ENCODE measurements around the gene CTIF.

Gene CTIF

DNA sequence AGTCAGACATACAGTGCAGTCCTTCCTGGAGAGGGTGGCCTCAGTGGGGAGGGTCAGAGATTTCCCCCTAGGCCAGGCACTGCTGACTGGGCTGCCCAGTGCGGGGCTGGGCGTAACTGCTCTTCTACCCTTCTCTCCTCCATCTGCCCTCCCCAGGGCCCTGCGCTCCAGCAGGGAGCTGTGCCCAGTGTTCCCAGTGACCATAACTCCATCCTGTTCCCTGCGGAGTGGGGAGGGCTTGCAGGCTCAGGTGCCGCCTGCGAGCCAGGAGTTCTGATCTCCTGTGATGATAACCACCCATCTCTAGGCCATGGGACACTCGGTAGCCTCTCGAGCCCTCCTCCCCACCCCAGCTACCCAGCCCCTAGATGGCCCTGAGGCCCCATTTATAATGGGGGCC, 304.3 kb downstream of the CTIF start:
- Histone ChIP-seq H3K27ac (ENCODE audit: poor library complexity, severe bottlenecking) (no peak overlapping the region), H3K9me3 (ENCODE audit: severe bottlenecking) (no peaks in the 10 kb centered on the region), H3K36me3 (ENCODE audit: low read depth) (no peaks in the 10 kb centered on the region), H3K4me1 (ENCODE audit: insufficient read depth, poor library complexity, severe bottlenecking) (peaks cover 45% of the 10 kb centered on the region), H3K4me3 (ENCODE audit: severe bottlenecking) (no peak overlapping the region), H3K27me3 (ENCODE audit: insufficient read depth, poor library complexity, severe bottlenecking) (no peaks in the 10 kb centered on the region)
- DNase-seq (ENCODE audit: low spot score) (no peak), ATAC-seq (ENCODE audit: low read depth) (no peak)
- TF ChIP-seq, protein P1, sequence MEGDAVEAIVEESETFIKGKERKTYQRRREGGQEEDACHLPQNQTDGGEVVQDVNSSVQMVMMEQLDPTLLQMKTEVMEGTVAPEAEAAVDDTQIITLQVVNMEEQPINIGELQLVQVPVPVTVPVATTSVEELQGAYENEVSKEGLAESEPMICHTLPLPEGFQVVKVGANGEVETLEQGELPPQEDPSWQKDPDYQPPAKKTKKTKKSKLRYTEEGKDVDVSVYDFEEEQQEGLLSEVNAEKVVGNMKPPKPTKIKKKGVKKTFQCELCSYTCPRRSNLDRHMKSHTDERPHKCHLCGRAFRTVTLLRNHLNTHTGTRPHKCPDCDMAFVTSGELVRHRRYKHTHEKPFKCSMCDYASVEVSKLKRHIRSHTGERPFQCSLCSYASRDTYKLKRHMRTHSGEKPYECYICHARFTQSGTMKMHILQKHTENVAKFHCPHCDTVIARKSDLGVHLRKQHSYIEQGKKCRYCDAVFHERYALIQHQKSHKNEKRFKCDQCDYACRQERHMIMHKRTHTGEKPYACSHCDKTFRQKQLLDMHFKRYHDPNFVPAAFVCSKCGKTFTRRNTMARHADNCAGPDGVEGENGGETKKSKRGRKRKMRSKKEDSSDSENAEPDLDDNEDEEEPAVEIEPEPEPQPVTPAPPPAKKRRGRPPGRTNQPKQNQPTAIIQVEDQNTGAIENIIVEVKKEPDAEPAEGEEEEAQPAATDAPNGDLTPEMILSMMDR (IDR thresholded peaks at IDR 0.05; ENCODE audit: poor library complexity, severe bottlenecking), result no peak

DNA sequence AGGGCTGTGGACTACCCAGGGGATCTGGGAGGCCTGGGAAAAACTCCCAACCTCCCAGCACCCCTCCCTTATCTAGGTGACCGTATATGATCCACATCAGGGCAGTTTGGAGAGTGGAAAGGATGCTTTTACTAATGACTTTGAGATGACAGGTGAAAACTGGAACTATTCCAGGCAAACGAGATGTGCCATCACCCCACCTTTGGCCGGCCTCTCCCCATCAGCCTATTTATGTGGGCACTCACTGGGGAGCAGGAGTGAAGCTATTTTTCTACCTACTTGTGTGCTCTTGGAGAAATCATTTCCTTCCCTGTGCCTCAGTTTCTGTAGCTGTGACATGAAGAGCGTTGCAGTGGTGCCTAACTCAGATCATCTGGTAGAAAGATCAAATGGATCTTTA, 304.8 kb downstream of the CTIF start:
- TF ChIP-seq, protein P1 (IDR thresholded peaks at IDR 0.05; ENCODE audit: poor library complexity, severe bottlenecking), result no peak
- H3K27me3 ChIP-seq (ENCODE audit: insufficient read depth, poor library complexity, severe bottlenecking), result no peaks in the 10 kb centered on the region
- H3K27ac ChIP-seq (ENCODE audit: poor library complexity, severe bottlenecking), result no peak overlapping the region
- ATAC-seq (ENCODE audit: low read depth) (no peak), DNase-seq (ENCODE audit: low spot score) (no peak)
- H3K9me3 ChIP-seq (ENCODE audit: severe bottlenecking), result no peaks in the 10 kb centered on the region
- H3K4me1 ChIP-seq (ENCODE audit: insufficient read depth, poor library complexity, severe bottlenecking), result peaks cover 45% of the 10 kb centered on the region
- no peaks in the 10 kb centered on the region for H3K36me3 ChIP-seq (ENCODE audit: low read depth)
- H3K4me3 ChIP-seq (ENCODE audit: severe bottlenecking), result no peak overlapping the region

DNA sequence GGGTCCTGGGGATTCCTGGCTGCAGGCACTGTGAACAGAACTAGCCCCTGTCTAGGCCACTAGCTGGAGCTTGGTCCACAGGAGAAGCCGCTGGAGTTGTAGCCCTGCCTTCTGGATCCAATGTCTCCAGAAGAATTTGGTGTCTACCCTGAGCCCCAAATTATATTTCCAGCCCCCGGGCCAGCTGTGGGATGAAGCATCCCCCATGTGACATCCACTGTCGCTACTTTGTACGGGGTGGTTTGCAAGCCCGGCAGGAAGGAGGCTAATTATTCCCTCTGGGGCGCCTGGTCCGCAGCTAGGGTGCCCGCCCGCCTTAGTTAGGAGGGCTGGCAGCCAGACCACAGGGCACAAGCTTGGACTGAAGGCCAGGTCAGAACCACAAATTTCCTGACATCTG, 305.4 kb downstream of the CTIF start:
- Histone ChIP-seq H3K27me3 (ENCODE audit: insufficient read depth, poor library complexity, severe bottlenecking) (no peaks in the 10 kb centered on the region), H3K4me1 (ENCODE audit: insufficient read depth, poor library complexity, severe bottlenecking) (peaks cover 45% of the 10 kb centered on the region), H3K9me3 (ENCODE audit: severe bottlenecking) (no peaks in the 10 kb centered on the region), H3K27ac (ENCODE audit: poor library complexity, severe bottlenecking) (no peak overlapping the region), H3K36me3 (ENCODE audit: low read depth) (no peaks in the 10 kb centered on the region), H3K4me3 (ENCODE audit: severe bottlenecking) (no peak overlapping the region)
- TF ChIP-seq, protein P1 (IDR thresholded peaks at IDR 0.05; ENCODE audit: poor library complexity, severe bottlenecking), result no peak
- DNase-seq (ENCODE audit: low spot score) (no peak), ATAC-seq (ENCODE audit: low read depth) (no peak)

DNA sequence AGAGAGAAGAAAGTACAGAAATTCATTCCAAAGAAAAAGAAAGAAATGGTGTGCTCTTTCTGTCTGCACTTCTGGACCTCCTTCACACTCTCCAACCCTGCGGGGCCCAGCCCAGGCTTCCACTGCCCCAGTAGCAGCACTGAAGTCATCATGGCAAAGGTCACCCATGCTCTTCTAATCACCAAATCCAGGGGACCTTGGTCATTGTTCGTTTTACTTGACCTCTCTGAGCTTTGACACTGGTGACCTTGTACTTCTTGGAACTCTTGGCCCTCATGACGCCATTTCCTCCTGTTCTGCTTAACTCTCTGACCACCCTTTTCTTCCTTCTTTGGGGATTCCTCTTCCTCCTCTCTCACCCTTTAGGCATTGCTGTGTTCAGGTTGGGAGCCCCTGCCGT, 306.3 kb downstream of the CTIF start:
- Histone ChIP-seq H3K27me3 (ENCODE audit: insufficient read depth, poor library complexity, severe bottlenecking) (no peaks in the 10 kb centered on the region), H3K4me1 (ENCODE audit: insufficient read depth, poor library complexity, severe bottlenecking) (peaks cover 37% of the 10 kb centered on the region), H3K4me3 (ENCODE audit: severe bottlenecking) (no peak overlapping the region), H3K9me3 (ENCODE audit: severe bottlenecking) (no peaks in the 10 kb centered on the region), H3K27ac (ENCODE audit: poor library complexity, severe bottlenecking) (no peak overlapping the region), H3K36me3 (ENCODE audit: low read depth) (no peaks in the 10 kb centered on the region)
- no peak for DNase-seq (ENCODE audit: low spot score)
- ATAC-seq (ENCODE audit: low read depth), result no peak
- TF ChIP-seq, protein P1 (IDR thresholded peaks at IDR 0.05; ENCODE audit: poor library complexity, severe bottlenecking), result no peak

DNA sequence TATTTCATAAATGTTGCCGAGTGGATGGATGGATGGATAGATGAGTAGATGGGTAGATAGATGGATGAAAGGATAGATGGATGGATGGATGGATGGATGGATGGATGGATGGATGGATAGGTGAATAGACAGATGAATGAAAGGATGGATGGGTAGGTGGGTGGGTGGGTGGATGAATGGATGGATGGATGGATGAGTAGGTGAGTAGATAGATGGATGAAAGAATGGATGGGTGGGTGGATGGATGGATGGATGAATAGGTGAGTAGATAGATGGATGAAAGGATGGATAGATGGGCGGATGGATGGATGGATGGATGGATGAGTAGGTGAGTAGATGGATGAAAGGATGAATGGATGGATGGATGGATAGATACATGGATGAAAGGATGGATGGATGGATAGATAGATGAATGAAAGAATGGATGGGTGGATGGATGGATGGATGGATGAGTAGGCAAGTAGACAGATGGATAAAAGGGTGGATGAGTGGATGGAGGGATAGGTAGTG, 307.6 kb downstream of the CTIF start:
- peaks cover 32% of the 10 kb centered on the region for H3K4me1 ChIP-seq (ENCODE audit: insufficient read depth, poor library complexity, severe bottlenecking)

More for the DNA sequence above, 307.6 kb downstream of the CTIF start:
- Histone ChIP-seq H3K27me3 (ENCODE audit: insufficient read depth, poor library complexity, severe bottlenecking) (no peaks in the 10 kb centered on the region), H3K27ac (ENCODE audit: poor library complexity, severe bottlenecking) (no peak overlapping the region), H3K9me3 (ENCODE audit: severe bottlenecking) (no peaks in the 10 kb centered on the region), H3K4me3 (ENCODE audit: severe bottlenecking) (no peak overlapping the region), H3K36me3 (ENCODE audit: low read depth) (no peaks in the 10 kb centered on the region)
- no peak for ATAC-seq (ENCODE audit: low read depth)
- TF ChIP-seq, protein P1 (IDR thresholded peaks at IDR 0.05; ENCODE audit: poor library complexity, severe bottlenecking), result no peak
- DNase-seq (ENCODE audit: low spot score), result no peak
